ENCODE data around the gene ELP4.

- TF ChIP-seq, protein P1, sequence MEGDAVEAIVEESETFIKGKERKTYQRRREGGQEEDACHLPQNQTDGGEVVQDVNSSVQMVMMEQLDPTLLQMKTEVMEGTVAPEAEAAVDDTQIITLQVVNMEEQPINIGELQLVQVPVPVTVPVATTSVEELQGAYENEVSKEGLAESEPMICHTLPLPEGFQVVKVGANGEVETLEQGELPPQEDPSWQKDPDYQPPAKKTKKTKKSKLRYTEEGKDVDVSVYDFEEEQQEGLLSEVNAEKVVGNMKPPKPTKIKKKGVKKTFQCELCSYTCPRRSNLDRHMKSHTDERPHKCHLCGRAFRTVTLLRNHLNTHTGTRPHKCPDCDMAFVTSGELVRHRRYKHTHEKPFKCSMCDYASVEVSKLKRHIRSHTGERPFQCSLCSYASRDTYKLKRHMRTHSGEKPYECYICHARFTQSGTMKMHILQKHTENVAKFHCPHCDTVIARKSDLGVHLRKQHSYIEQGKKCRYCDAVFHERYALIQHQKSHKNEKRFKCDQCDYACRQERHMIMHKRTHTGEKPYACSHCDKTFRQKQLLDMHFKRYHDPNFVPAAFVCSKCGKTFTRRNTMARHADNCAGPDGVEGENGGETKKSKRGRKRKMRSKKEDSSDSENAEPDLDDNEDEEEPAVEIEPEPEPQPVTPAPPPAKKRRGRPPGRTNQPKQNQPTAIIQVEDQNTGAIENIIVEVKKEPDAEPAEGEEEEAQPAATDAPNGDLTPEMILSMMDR (IDR thresholded peaks at IDR 0.05), result no peak
- no peak for TF ChIP-seq TCF7L2 (IDR thresholded peaks at IDR 0.05; ENCODE audit: low read depth, low read length)
- TF ChIP-seq POLR2AphosphoS5 (IDR thresholded peaks at IDR 0.05; ENCODE audit: low read depth, low read length), result no peak
- no peak for TF ChIP-seq REST (IDR thresholded peaks at IDR 0.05; ENCODE audit: insufficient read depth in 1 of 2, low read depth in 2 of 2, low read length in 1 of 2)
- TF ChIP-seq SIN3A (IDR thresholded peaks at IDR 0.05; ENCODE audit: borderline replicate concordance, insufficient read depth, low read depth, low read length), result no peak
Measured at GRCh38 chr11:31651208-31651607, 141.6 kb downstream of the ELP4 start.
